T-cell (primary cell): Measurements from ENCODE around the gene FAM50A. TPM values are rescaled to one million over a fixed set of nuclear protein-coding genes. Genes with fewer than 3 reads are reported as not detected.
"Not testable (repeated sequence)": the region's sequence is repeated elsewhere in the genome, so short reads cannot be mapped to it uniquely, and the experiment has no call there.

Experiments
- ATAC-seq, 4 experiments: fragments of 200-7000 bp in 3 of 4; fragments of 150-1000 bp in 1 of 4; cut with Tn5 transposase; replicated peaks in 1 of 4; 1 replicate in 3 of 4; 2 replicates in 1 of 4; pipeline ENCODE4 v1.10.0; 2021; ENCODE audit warnings: moderate library complexity in 3 of 4, mild to moderate bottlenecking in 2 of 4, moderate number of reproducible peaks in 1 of 4
- CTCF ChIA-PET, 2 donors: fragments of 300-600 bp; sonication (Branson Sonifier 250); formaldehyde crosslinking; loops; one replicate each; lab custom pipeline; 2022; ENCODE audit warnings: antibody characterized with exemption in 2 of 2; lab: Charles Lee
- POLR2A ChIA-PET, 2 donors: fragments of 300-600 bp; sonication (Branson Sonifier 250); formaldehyde crosslinking; loops; one replicate each; lab custom pipeline; 2022; ENCODE audit warnings: antibody characterized with exemption in 2 of 2; lab: Charles Lee
- DNase-seq, 35 experiments: peaks; one replicate each; pipeline versions ENCODE4 v3.0.0 to v3.0.0-alpha.2; 2013 to 2023
- H3K27ac ChIP-seq: one replicate; pipeline ENCODE4 v1.5.1; 2013; ENCODE audit warnings: low read length
- H3K27me3 ChIP-seq, 2 experiments: replicated peaks in 1 of 2; 1 replicate in 1 of 2; 2 replicates in 1 of 2; pipeline versions ENCODE4 v1.6.1 to v1.7.0; 2013; ENCODE audit warnings: low read length in 1 of 2, mixed read lengths in 1 of 2; ENCODE audit not compliant: control insufficient read depth in 2 of 2, insufficient read depth in 2 of 2; ENCODE audit errors: extremely low read depth in 1 of 2
- H3K36me3 ChIP-seq, 2 donors: 1 replicate in 1 of 2; 2 replicates in 1 of 2; pipeline versions ENCODE4 v1.6.1 to v1.7.0; 2013; ENCODE audit warnings: low read length in 1 of 2; ENCODE audit not compliant: control insufficient read depth in 2 of 2, insufficient read depth in 1 of 2; ENCODE audit errors: extremely low read depth in 1 of 2
- H3K4me1 ChIP-seq, 2 experiments: 1 replicate in 1 of 2; 2 replicates in 1 of 2; pipeline versions ENCODE4 v1.6.1 to v1.7.0; 2013; ENCODE audit warnings: low read length in 2 of 2, mixed read lengths in 1 of 2; ENCODE audit not compliant: insufficient read depth in 2 of 2, control insufficient read depth in 1 of 2; ENCODE audit errors: extremely low read depth in 1 of 2
- H3K4me3 ChIP-seq, 2 donors: 1 replicate in 1 of 2; 2 replicates in 1 of 2; pipeline versions ENCODE4 v1.5.1 to v1.7.0; 2013; ENCODE audit warnings: mild to moderate bottlenecking in 2 of 2, low read length in 1 of 2, moderate library complexity in 1 of 2; ENCODE audit not compliant: control insufficient read depth in 1 of 2; ENCODE audit errors: extremely low read depth in 1 of 2
- H3K9me3 ChIP-seq: 2 replicates; pipeline ENCODE4 v1.7.0; 2013
- H3K27ac Mint-ChIP-seq, 2 donors: one replicate each; pipeline ENCODE4 v1.8.0; 2020 to 2021; ENCODE audit warnings: mild to moderate bottlenecking in 2 of 2, mixed read lengths in 2 of 2
- H3K27me3 Mint-ChIP-seq, 2 donors: one replicate each; pipeline ENCODE4 v1.8.0; 2021 to 2022; ENCODE audit warnings: mixed read lengths in 2 of 2
- H3K36me3 Mint-ChIP-seq: one replicate; pipeline ENCODE4 v1.8.0; 2021; ENCODE audit warnings: mixed read lengths
- H3K4me1 Mint-ChIP-seq, 3 donors: one replicate each; pipeline ENCODE4 v1.8.0; 2020 to 2022; ENCODE audit warnings: mixed read lengths in 3 of 3, mild to moderate bottlenecking in 1 of 3
- H3K4me3 Mint-ChIP-seq, 3 donors: one replicate each; pipeline ENCODE4 v1.8.0; 2020 to 2022; ENCODE audit warnings: mild to moderate bottlenecking in 3 of 3, mixed read lengths in 3 of 3, moderate library complexity in 3 of 3
- H3K9me3 Mint-ChIP-seq, 3 donors: one replicate each; pipeline ENCODE4 v1.8.0; 2020 to 2022; ENCODE audit warnings: mixed read lengths in 3 of 3
- WGBS: methylation state at CpG from one replicate; pipeline ENCODE4 v1.1.5; 2013; ENCODE audit warnings: missing lambda C conversion rate; ENCODE audit not compliant: insufficient coverage; 5-methylcytosine and 5-hydroxymethylcytosine counted together
- total RNA-seq, 35 experiments: library from RNA in 6 of 35; stranded (reverse) in 6 of 35; fragments of 120-200 nt in 1 of 35; gene quantifications; one replicate each; pipeline versions ENCODE4 v1.2.1 to v1.2.4 and lab custom pipeline; 2013 to 2026

Gene FAM50A
- total RNA-seq, 5 donors from 2014 or later (not counting 1 experiment from before 2014, with no cell fraction given): 34.9 to 60.5 (median 51.9) TPM

DNA sequence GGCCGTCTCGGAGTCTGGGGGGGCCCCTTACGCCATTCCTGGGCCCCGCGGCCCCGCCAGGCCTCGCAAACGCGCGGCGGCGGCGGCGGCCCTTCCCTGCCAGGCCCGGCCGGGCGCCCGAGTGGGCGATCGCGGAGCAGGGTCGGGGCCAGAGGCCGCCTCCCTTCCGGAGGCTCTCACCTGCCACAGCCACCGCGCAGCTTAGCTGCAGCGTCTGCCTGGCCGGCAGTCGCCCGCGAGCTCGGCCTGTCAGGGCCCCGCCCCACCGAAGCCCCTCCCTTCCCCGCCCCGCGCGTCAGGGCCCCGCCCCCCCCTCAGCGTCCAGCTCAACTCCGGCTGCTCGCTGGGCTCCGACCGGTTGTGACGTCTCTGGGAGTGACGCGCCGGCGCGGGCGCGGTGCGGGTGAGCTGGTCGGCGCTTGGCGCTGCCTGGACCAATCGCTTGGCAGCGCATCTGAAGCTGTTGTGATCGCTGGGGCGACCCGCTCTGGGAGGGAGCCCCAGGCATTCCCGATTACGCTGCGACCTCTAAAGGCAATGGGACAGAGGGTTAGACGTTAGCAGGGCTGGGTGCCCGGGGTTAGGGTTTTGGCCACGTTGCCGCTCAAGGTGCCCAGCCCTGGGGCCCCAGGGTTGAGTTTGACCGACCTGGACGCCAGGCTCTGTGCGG is 46.6 kb downstream of the FAM50A start, which contains the start of gene SLC10A3:
SLC10A3 (minus strand) TSS at position 216 of the 670 bp plus-strand sequence. CDS start 1,689 bp downstream, outside the sequence.
- Mint-ChIP-seq H3K4me1 (peaks cover 15 to 25% (median 20%) of the 10 kb centered on the region in 3 donors), H3K36me3 (no peaks in the 10 kb centered on the region), H3K27ac (peak within 1 kb of the TSS; percentile 92), H3K27me3 (peaks cover 0 to 4% of the 10 kb centered on the region in 2 donors), H3K4me3 (peak within 1 kb of the TSS; percentile 85 to 87 (median 86)), H3K9me3 (no peaks in the 10 kb centered on the region)
- Histone ChIP-seq H3K4me1 (peaks cover 0 to 42% of the 10 kb centered on the region in 2 experiments), H3K27me3 (no peaks in the 10 kb centered on the region), H3K9me3 (no peaks in the 10 kb centered on the region), H3K27ac (peak within 1 kb of the TSS; percentile 87), H3K36me3 (peaks cover 0 to 10% of the 10 kb centered on the region in 2 donors), H3K4me3 (peak within 1 kb of the TSS; percentile 52 to 68)
- ChIA-PET CTCF (interaction anchor here in 1 of 2 donors (1.0 kb wide), 1 partner anchor 9 kb away, joined by 5 read pairs; no protein-coding TSS in a partner anchor), POLR2A (interaction anchor here (0.5 to 1.1 kb wide), 6 partner anchors 10 to 522 kb away, joined by 3 to 5 read pairs (median 3); partner anchors contain the start of gene FAM3A (in 1 of the 2))
- peak; percentile 67 to 91 (median 76) for DNase-seq
- WGBS: 0% methylated on average over 44 of the region's 71 CpGs
- ATAC-seq: peak; percentile 77 to 88 (median 82)

DNA sequence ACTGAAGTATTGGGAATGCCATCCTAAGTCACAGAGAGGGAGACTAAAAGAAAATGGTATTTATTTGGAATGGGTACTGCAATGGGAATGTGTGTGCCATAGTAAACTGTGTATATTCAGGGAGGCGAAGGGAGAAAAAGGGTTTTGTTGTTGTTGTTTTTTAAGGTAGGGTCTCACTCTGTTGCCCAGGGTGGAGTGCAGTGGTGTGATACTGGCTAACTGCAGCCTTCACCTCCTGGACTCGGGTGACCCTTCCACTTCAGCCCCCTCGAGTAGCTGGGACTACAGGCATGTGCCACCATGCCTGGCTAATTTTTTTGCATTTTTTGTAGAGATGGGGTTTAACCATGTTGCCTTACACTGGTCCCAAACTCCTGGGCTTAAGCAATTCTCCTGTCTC is 50.8 kb downstream of the FAM50A start:
- peaks cover 0 to 9% of the 10 kb centered on the region in 2 experiments for H3K4me1 ChIP-seq
- ATAC-seq: no peak
- POLR2A ChIA-PET: interaction anchor here in 1 of 2 donors (0.7 kb wide), 1 partner anchor 21 kb away, joined by 3 read pairs; no protein-coding TSS in a partner anchor

DNA sequence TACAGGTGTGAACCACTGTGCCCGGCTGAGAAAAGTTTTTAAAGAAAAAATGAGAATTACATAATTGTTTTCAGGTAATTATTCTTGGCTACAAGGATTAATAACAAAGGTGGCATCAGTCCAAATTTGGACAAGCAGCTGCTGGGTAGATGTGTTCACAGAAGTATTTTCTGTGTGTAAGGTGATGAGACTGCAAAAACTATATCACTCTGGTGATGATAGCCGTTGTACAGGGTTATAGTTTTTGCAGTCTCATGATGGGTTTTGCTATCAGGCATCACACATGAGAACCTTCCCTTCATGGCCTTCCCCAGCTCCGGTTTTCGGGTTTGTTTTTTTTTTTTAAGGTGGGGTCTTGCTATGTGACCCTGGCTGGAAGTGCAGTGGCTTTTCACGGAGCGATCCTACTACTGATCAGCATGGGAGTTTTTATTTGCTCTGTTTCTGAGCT is 51.6 kb downstream of the FAM50A start:
- H3K27ac Mint-ChIP-seq: no peak overlapping the region
- H3K27me3 Mint-ChIP-seq: no peaks in the 10 kb centered on the region
- ChIA-PET POLR2A (interaction anchor here in 1 of 2 donors (0.7 kb wide), 2 partner anchors 22 to 405 kb away, joined by 3 to 5 read pairs; no protein-coding TSS in a partner anchor), CTCF (interaction anchor here in 1 of 2 donors (0.5 kb wide), 1 partner anchor 795 kb away, joined by 3 read pairs; no protein-coding TSS in a partner anchor)
- H3K4me1 Mint-ChIP-seq: peaks cover 0 to 1% (median 0%) of the 10 kb centered on the region in 3 donors
- no peak overlapping the region for H3K27ac ChIP-seq
- WGBS: no CpG with 5 or more reads among the region's 6 CpGs
- H3K27me3 ChIP-seq: no peaks in the 10 kb centered on the region
- no peak overlapping the region for H3K4me3 ChIP-seq
- peaks cover 0 to 7% of the 10 kb centered on the region in 2 experiments for H3K4me1 ChIP-seq
- ATAC-seq: no peak
- DNase-seq: no peak
- H3K9me3 Mint-ChIP-seq: no peaks in the 10 kb centered on the region
- no peak overlapping the region for H3K4me3 Mint-ChIP-seq
- H3K36me3 Mint-ChIP-seq: no peaks in the 10 kb centered on the region
- H3K36me3 ChIP-seq: no peaks in the 10 kb centered on the region
- no peaks in the 10 kb centered on the region for H3K9me3 ChIP-seq

More for the DNA sequence above, 50.8 kb downstream of the FAM50A start:
- H3K27me3 Mint-ChIP-seq: no peaks in the 10 kb centered on the region
- Histone ChIP-seq H3K27ac (no peak overlapping the region), H3K9me3 (no peaks in the 10 kb centered on the region), H3K27me3 (no peaks in the 10 kb centered on the region), H3K36me3 (no peaks in the 10 kb centered on the region), H3K4me3 (no peak overlapping the region)
- H3K27ac Mint-ChIP-seq: no peak overlapping the region
- peaks cover 1 to 3% (median 2%) of the 10 kb centered on the region in 3 donors for H3K4me1 Mint-ChIP-seq
- CTCF ChIA-PET: interaction anchor here in 1 of 2 donors (0.5 kb wide), 1 partner anchor 795 kb away, joined by 3 read pairs; no protein-coding TSS in a partner anchor
- H3K36me3 Mint-ChIP-seq: no peaks in the 10 kb centered on the region
- no peak overlapping the region for H3K4me3 Mint-ChIP-seq
- no peaks in the 10 kb centered on the region for H3K9me3 Mint-ChIP-seq
- WGBS: no CpG with 5 or more reads among the region's 3 CpGs
- DNase-seq: no peak

DNA sequence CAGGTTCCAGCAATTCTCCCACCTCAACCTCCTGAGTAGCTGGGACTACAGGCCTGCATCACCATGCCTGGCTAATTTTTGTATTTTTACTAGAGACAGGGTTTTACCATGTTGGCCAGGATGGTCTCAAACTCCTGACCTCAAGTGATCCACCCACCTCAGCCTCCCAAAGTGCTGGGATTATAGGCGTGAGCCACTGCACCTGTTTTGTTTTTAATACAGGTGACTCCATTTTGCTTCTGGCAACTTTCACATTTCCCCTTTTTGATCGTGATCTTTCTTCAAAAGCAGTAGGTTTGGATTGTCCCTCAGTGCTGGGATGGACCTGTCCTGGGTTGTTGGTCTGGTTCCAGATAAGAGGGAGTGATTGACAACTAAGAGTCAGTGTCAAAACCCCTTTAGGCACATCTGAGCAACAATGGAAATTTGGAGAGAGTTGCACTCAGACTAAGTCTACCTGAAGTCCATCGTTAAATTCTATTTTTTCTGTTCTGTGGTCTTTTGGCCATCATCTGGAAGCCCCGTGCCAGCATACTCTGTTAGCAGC is 52.7 kb downstream of the FAM50A start:
- H3K36me3 Mint-ChIP-seq, H3K27me3 Mint-ChIP-seq, H3K27ac ChIP-seq, H3K36me3 ChIP-seq, H3K4me3 Mint-ChIP-seq, ATAC-seq, H3K27ac Mint-ChIP-seq, H3K9me3 Mint-ChIP-seq, H3K9me3 ChIP-seq, DNase-seq, H3K4me3 ChIP-seq, CTCF ChIA-PET, H3K27me3 ChIP-seq, H3K4me1 ChIP-seq, H3K4me1 Mint-ChIP-seq: not testable (repeated sequence)
- no CpG with 5 or more reads among the region's 4 CpGs for WGBS
- POLR2A ChIA-PET: interaction anchor here in 1 of 2 donors (0.7 kb wide), 1 partner anchor 243 kb away, joined by 8 read pairs; no protein-coding TSS in a partner anchor

Other genes with a start within 250 kb of the FAM50A start
- not detected for gene OPN1MW2, start 224.4 kb upstream of the FAM50A start, total RNA-seq
- gene OPN1MW3, start 186.6 kb upstream of the FAM50A start, total RNA-seq: not detected
- gene TEX28, start 149.0 kb upstream of the FAM50A start, total RNA-seq: not detected
- gene TKTL1, start 148.3 kb upstream of the FAM50A start, total RNA-seq: 1 to 10 TPM in 4 of 5 donors, under 1 TPM in 1; 0.60 to 5.5 (median 1.3) TPM
- gene FLNA, start 69.5 kb upstream of the FAM50A start, total RNA-seq: 1,000 to 10,000 TPM in 4 of 5 donors, 100 to 1,000 TPM in 1; 893 to 1,483 (median 1,268) TPM
- gene EMD, start 64.8 kb upstream of the FAM50A start, total RNA-seq: 100 to 1,000 TPM in 2 of 5 donors, 10 to 100 TPM in 3; 73.4 to 136 (median 80.4) TPM
- 1,000 to 10,000 TPM; 5,175 to 6,006 (median 5,765) TPM for gene RPL10, start 45.8 kb upstream of the FAM50A start, total RNA-seq
- 10 to 100 TPM; 22.6 to 31.3 (median 25.5) TPM for gene DNASE1L1, start 34.9 kb upstream of the FAM50A start, total RNA-seq
- 100 to 1,000 TPM in 3 of 5 donors, 10 to 100 TPM in 2; 89.8 to 144 (median 129) TPM for gene TAFAZZIN, start 32.6 kb upstream of the FAM50A start, total RNA-seq
- 10 to 100 TPM; 37.9 to 56.8 (median 53.6) TPM for gene ATP6AP1, start 15.5 kb upstream of the FAM50A start, total RNA-seq
- 100 to 1,000 TPM; 117 to 208 (median 182) TPM for gene GDI1, start 7.0 kb upstream of the FAM50A start, total RNA-seq
- 10 to 100 TPM; 48.1 to 87.0 (median 72.9) TPM for gene PLXNA3, start 14.1 kb downstream of the FAM50A start, total RNA-seq
- 10 to 100 TPM; 12.7 to 25.4 (median 23.5) TPM for gene LAGE3, start 35.1 kb downstream of the FAM50A start, total RNA-seq
- 10 to 100 TPM; 13.1 to 44.1 (median 39.6) TPM for gene UBL4A, start 42.5 kb downstream of the FAM50A start, total RNA-seq
- gene SLC10A3, start 46.5 kb downstream of the FAM50A start, total RNA-seq: 10 to 100 TPM; 15.6 to 31.3 (median 25.9) TPM
- gene FAM3A, start 72.1 kb downstream of the FAM50A start, total RNA-seq: 10 to 100 TPM; 33.9 to 67.6 (median 57.8) TPM
- gene G6PD, start 102.7 kb downstream of the FAM50A start, total RNA-seq: 10 to 100 TPM; 46.0 to 59.5 (median 52.4) TPM
- gene IKBKG, start 103.5 kb downstream of the FAM50A start, total RNA-seq: 10 to 100 TPM; 32.4 to 59.1 (median 54.0) TPM
- not detected for gene CTAG1A, start 141.0 kb downstream of the FAM50A start, total RNA-seq
- not detected for gene CTAG1B, start 175.1 kb downstream of the FAM50A start, total RNA-seq
- 1 to 10 TPM in 1 of 5 donors, not detected in 4; 3.4 TPM for gene CTAG2, start 209.4 kb downstream of the FAM50A start, total RNA-seq